Measurements from ENCODE around the gene COMT. TPM values are rescaled to one million over a fixed set of nuclear protein-coding genes. Genes with fewer than 3 reads are reported as not detected.

The COMT gene
- total and polyA plus RNA-seq, 2 of the 4 experiments (the other 2 are of a cell fraction): 202 to 347 TPM

GRCh38 chr22:19962909-19963806 is 21.6 kb downstream of the COMT start:
- in situ Hi-C loops (cut with MboI; ENCODE audit: low sequenced_read_pairs) (no loop called here), intact Hi-C loops (cut with micrococcal nuclease) (no loop called here), dilution Hi-C loops (cut with HindIII; ENCODE audit: low sequenced_read_pairs, unreplicated experiment) (no loop called here)
- Histone ChIP-seq H2AFZ (replicated peaks; ENCODE audit: low read length, poor library complexity) (peak overlapping the region; percentile 45), H3K9ac (ENCODE audit: low read depth, low read length) (no peak overlapping the region), H3K4me2 (ENCODE audit: low read depth, low read length) (no peak overlapping the region), H3K18ac (ENCODE audit: low read depth, low read length) (no peak overlapping the region), H4K5ac (ENCODE audit: low read depth, low read length) (no peak overlapping the region; the same call in 1 of the 2 replicates), H3K27me3 (ENCODE audit: control insufficient read depth, insufficient read depth, low read length) (no peaks in the 10 kb centered on the region), H3K36me3 (ENCODE audit: control insufficient read depth, insufficient read depth, low read length) (peaks cover 47% of the 10 kb centered on the region), H3K4me1 (ENCODE audit: control insufficient read depth, insufficient read depth, low read length) (peaks cover 24% of the 10 kb centered on the region), H4K8ac (ENCODE audit: low read depth in 2 of 2, low read length in 2 of 2) (no peak overlapping the region), H3K27ac (ENCODE audit: insufficient read depth, low read length) (no peak overlapping the region; the same call in 1 of the 2 replicates), H3K23ac (ENCODE audit: low read depth, low read length) (no peak overlapping the region), H2BK15ac (ENCODE audit: low read depth, low read length) (no peak overlapping the region), H2BK20ac (ENCODE audit: low read depth, low read length) (no peak overlapping the region), H3K14ac (replicated peaks; ENCODE audit: low read depth, low read length) (no peak overlapping the region), H3K4ac (ENCODE audit: low read depth, low read length) (no peak overlapping the region), H3K56ac (ENCODE audit: extremely low read depth, insufficient read depth, low read length) (no peak overlapping the region), H2BK120ac (ENCODE audit: low read depth, low read length) (no peak overlapping the region), H4K20me1 (ENCODE audit: insufficient read depth, low read length) (peaks cover 40% of the 10 kb centered on the region), H4K91ac (ENCODE audit: insufficient read depth, low read depth, low read length) (no peak overlapping the region), H3K9me1 (ENCODE audit: insufficient read depth, low read length) (peaks cover 10% of the 10 kb centered on the region), H2BK5ac (ENCODE audit: low read depth, low read length, poor library complexity, severe bottlenecking) (peak overlapping the region; percentile 26), H2AK5ac (ENCODE audit: low read depth, low read length) (0 out of 2 replicates have a peak overlapping the region, but pooled peaks have one; percentile 35), H3K4me3 (ENCODE audit: insufficient read depth, low read depth, low read length) (no peak overlapping the region), H3K79me1 (ENCODE audit: low read depth in 1 of 2, low read length in 2 of 2) (peaks cover 17 to 53% of the 10 kb centered on the region in 2 experiments; a peak in 3 of 4 replicates), H2AK9ac (replicated peaks; ENCODE audit: low read depth, low read length, poor library complexity) (peak overlapping the region; percentile 66), H3K9me3 (ENCODE audit: control insufficient read depth, insufficient read depth, low read length) (no peaks in the 10 kb centered on the region)
- 69% methylated on average over 14 of the region's 30 CpGs; no CpG with 5 or more reads in 1 of the 2 experiments for WGBS, 2 experiments (ENCODE audit: extremely low coverage in 2 of 2, insufficient read length in 1 of 2)
- DNase-seq (peak; percentile 58), ATAC-seq (ENCODE audit: low read depth) (peak; percentile 6; the same call in 1 of the 2 replicates)
- POLR2A ChIA-PET (ENCODE audit: unreplicated experiment): no interaction called here
- no TSS peak for BruUV-seq (replicated peaks)
- CTCF ChIA-PET: interaction anchor here (1.2 to 1.5 kb wide), 2 partner anchors 10 to 50 kb away, joined by 4 read pairs; no protein-coding TSS in a partner anchor
- no peak for TF ChIP-seq SMC3 (IDR thresholded peaks at IDR 0.05; ENCODE audit: low read depth, low read length)
- no peak for TF ChIP-seq USF2 (IDR thresholded peaks at IDR 0.05; ENCODE audit: low read depth, low read length)
- no peak for TF ChIP-seq NFE2L2 (IDR thresholded peaks at IDR 0.05; ENCODE audit: low read depth, low read length)
- no peak for TF ChIP-seq POLR2A (IDR thresholded peaks at IDR 0.05; ENCODE audit: low read depth, low read length)
- TF ChIP-seq FOS (IDR thresholded peaks at IDR 0.05; ENCODE audit: low read depth, low read length): peak; percentile 44; the same call in 1 of the 2 replicates
- no peak for TF ChIP-seq CEBPB (IDR thresholded peaks at IDR 0.05; ENCODE audit: low read depth, low read length)
